IMR-90 (cell line): ENCODE measurements around the gene NMB.

ENCODE experiments used
- BHLHE40 ChIP-seq: fragments of 150-350 bp; IDR thresholded peaks from 2 replicates; pipeline ENCODE4 v1.6.1; 2016; ENCODE audit warnings: mild to moderate bottlenecking, low read depth, low read length
- CHD1 ChIP-seq: IDR thresholded peaks from 2 replicates; pipeline ENCODE4 v1.6.1; 2012; ENCODE audit warnings: low read depth, low read length, improper control_type of control experiment
- ELK1 ChIP-seq: fragments of 150-350 bp; IDR thresholded peaks from 2 replicates; pipeline ENCODE4 v1.6.1; 2016; ENCODE audit warnings: low read depth, mild to moderate bottlenecking, low read length, moderate library complexity, borderline replicate concordance
- MAFK ChIP-seq: IDR thresholded peaks from 2 replicates; pipeline ENCODE4 v1.6.1; 2012; ENCODE audit warnings: low read depth, low read length, improper control_type of control experiment
- POLR2A ChIP-seq: IDR thresholded peaks from 2 replicates; pipeline ENCODE4 v1.6.1; 2012; ENCODE audit warnings: mild to moderate bottlenecking, low read depth, low read length
- RAD21 ChIP-seq: IDR thresholded peaks from 2 replicates; pipeline ENCODE4 v1.6.1; 2012; ENCODE audit warnings: low read length, improper control_type of control experiment
- RFX5 ChIP-seq: IDR thresholded peaks from 2 replicates; pipeline ENCODE4 v1.8.0; 2012; ENCODE audit warnings: low read depth, mild to moderate bottlenecking, low read length, moderate library complexity
- SMC3 ChIP-seq: fragments of 150-350 bp; IDR thresholded peaks from 2 replicates; pipeline ENCODE4 v1.6.1; 2016; ENCODE audit warnings: low read depth, mild to moderate bottlenecking, antibody characterized with exemption, low read length, moderate library complexity
- TF ChIP-seq, protein P1 (sequence below): conservative IDR thresholded peaks from 2 replicates; pipeline ENCODE4 v1.5.1; 2012; ENCODE audit warnings: mild to moderate bottlenecking, low read depth, low read length, improper control_type of control experiment
- TF ChIP-seq, protein P2 (sequence below): fragments of 150-350 bp; IDR thresholded peaks from 2 replicates; pipeline ENCODE4 v1.6.1; 2017; ENCODE audit warnings: mild to moderate bottlenecking, antibody characterized with exemption, low read length, low read depth

GRCh38 chr15:84620626-84621025, 37.4 kb downstream of the NMB start:
- TF ChIP-seq, protein P1, sequence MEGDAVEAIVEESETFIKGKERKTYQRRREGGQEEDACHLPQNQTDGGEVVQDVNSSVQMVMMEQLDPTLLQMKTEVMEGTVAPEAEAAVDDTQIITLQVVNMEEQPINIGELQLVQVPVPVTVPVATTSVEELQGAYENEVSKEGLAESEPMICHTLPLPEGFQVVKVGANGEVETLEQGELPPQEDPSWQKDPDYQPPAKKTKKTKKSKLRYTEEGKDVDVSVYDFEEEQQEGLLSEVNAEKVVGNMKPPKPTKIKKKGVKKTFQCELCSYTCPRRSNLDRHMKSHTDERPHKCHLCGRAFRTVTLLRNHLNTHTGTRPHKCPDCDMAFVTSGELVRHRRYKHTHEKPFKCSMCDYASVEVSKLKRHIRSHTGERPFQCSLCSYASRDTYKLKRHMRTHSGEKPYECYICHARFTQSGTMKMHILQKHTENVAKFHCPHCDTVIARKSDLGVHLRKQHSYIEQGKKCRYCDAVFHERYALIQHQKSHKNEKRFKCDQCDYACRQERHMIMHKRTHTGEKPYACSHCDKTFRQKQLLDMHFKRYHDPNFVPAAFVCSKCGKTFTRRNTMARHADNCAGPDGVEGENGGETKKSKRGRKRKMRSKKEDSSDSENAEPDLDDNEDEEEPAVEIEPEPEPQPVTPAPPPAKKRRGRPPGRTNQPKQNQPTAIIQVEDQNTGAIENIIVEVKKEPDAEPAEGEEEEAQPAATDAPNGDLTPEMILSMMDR = no peak
- TF ChIP-seq POLR2A = no peak
- TF ChIP-seq ELK1 = no peak
- no peak for TF ChIP-seq RAD21
- no peak for TF ChIP-seq BHLHE40
- TF ChIP-seq, protein P2, sequence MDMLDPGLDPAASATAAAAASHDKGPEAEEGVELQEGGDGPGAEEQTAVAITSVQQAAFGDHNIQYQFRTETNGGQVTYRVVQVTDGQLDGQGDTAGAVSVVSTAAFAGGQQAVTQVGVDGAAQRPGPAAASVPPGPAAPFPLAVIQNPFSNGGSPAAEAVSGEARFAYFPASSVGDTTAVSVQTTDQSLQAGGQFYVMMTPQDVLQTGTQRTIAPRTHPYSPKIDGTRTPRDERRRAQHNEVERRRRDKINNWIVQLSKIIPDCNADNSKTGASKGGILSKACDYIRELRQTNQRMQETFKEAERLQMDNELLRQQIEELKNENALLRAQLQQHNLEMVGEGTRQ = no peak
- no peak for TF ChIP-seq MAFK
- TF ChIP-seq SMC3 = no peak
- TF ChIP-seq CHD1 = no peak
- TF ChIP-seq RFX5 = no peak
